Measurements from ENCODE around the gene VSTM2L.

VSTM2L gene

GRCh38 chr20:37878835-37879599 lies 23.9 kb upstream of the VSTM2L start:
- DNase-seq (ENCODE audit: low read depth in 2 of 2): no peak

DNA sequence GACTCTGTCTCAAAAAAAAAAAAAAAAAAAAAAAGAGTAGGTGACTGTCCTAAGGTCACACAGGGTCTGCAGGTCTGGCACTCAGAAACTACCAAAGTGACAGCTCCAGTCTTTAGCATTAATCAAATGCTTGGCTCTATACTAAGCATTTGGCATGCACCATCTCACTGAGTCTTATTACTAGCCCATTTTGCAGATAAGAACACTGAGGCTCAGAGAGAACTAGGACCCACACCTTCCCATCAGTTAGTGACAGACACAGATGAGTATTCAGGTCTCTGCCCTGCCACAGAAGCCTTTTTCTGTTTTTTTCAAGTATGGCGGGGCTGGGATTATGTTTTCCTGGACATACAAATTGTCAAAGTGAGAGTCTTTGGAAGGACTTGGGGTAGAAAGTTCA lies 23.1 kb upstream of the VSTM2L start:
- DNase-seq (ENCODE audit: low read depth in 2 of 2): no peak

DNA sequence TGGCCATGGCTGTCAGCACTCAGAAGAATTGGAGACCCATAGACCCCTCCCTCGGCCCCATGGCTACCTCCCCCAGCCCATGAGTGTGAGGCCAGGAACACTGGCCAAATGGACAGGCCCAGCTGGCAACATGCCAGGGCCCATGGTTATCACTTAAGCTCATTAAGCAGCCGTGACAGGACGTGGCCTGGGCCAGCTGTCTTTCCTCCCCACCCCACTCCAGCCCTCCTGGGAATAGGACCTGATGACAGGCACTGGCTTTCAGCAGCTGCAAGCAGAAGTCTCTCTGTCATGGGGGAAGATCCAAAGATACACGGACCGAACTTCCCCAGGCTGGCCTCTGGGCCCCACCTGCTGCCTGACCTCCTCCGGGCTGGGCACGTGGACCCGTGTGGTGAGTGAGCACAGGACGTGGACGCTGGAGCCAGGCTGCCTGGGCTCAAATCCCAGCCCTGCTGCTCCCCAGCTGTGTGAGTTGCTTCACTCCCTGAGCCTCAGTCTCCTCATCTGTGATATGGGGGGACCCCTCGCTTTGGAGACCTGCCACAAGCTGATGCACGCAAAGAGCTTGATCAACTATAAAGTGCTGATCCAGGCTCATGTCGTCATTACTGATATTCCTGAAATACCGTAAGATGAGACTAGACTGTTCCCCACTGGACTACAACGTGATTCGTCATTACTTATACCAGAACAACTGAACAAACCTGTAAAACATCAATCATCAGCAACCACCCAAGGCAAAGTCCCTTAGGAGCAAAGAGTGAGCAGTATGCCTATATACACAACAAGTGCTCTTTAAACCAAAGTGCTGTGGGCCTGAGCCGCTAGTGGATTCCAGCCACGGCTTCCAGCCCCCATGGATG lies 22.0 kb upstream of the VSTM2L start:
- DNase-seq (ENCODE audit: low read depth in 2 of 2): no peak

GRCh38 chr20:37881601-37882343 lies 21.2 kb upstream of the VSTM2L start:
- DNase-seq (ENCODE audit: low read depth in 2 of 2): no peak

DNA sequence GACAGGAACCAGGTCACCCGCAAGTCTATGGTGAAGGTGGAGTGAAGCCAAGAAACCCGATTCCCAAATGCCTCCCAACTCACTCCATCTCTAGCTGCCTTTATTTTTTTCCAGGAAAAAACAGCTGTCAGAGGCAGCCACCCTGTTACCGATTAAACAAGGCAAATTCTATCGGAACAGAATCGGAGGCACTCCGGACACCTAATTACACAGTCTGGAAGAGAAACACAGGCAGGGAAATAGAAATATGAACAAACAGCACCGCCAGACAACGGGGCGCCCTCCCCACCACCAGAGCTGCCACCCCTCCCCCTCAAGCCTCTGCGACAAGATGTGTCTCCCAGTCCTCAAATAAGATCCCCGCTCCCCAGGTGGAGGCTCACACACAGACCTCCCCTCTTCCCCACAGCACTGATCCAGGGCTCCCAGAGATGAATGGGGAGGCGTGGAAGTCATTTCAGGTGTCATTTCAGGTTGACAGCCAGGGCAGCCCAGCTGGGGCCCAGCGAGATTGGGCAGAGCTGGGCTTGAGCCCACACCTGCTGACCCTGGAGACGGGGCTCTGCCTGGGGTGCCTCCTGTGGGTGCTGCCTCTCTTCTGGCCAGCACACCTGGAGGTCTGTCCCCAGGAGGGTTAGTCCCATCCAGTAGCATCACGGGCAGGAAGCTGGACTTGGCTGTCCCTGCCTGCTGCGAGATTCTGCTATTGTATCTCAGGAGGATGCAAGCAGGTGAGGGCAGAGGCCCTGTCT lies 19.8 kb upstream of the VSTM2L start:
- no peak for DNase-seq (ENCODE audit: low read depth in 2 of 2)

GRCh38 chr20:37885042-37885441 lies 17.9 kb upstream of the VSTM2L start:
- no peak for DNase-seq (ENCODE audit: low read depth in 2 of 2)

DNA sequence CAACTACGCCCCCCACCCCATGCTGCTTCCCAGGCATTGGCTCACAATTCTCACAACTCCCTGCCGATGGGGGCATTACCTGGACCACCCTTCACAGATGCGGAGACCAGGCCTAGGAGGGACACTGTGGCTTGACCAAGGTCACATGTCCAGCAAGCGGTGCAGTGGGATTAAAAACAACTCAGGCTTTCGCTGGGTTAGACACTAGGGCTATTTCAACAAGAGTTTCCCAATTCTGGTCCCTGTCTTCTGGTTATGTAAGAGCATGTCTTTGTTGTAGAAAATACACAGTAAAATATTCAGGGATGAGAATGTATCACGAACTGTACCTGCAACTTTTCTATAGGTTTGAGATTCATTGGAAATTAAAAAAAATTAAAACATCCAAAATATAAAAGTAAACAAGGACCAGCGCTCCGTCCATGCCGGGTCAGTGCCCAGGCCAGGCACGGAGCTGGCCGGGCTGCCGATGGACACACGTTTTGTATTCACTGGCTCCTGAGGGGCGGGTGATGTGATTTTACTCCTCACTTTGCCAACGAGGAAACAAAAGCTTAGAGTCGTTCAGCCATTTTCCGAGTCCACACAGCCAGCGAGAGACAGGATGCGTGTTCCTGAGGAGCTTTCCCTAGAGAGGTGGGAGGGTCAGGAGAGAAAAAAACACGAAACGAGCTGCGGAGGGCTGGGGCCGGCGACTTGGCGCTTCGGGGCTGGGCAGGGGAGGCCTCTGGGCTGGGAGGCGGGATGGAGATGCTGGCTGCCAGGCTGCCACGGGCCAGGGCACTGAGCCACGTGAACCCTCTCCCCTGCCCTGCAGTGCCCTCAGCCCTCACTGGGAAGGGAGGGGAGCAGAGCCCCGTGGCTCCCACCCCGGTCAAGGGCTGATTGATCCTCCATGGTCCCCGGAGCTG lies 17.1 kb upstream of the VSTM2L start:
- no peak for DNase-seq (ENCODE audit: low read depth in 2 of 2)

- no peak for DNase-seq (ENCODE audit: low read depth in 2 of 2)
These were observed 16.1 kb upstream of the VSTM2L start for GRCh38 chr20:37886851-37887297.

- DNase-seq (ENCODE audit: low read depth in 2 of 2): no peak
These were observed 14.3 kb upstream of the VSTM2L start for GRCh38 chr20:37888641-37889040.

DNA sequence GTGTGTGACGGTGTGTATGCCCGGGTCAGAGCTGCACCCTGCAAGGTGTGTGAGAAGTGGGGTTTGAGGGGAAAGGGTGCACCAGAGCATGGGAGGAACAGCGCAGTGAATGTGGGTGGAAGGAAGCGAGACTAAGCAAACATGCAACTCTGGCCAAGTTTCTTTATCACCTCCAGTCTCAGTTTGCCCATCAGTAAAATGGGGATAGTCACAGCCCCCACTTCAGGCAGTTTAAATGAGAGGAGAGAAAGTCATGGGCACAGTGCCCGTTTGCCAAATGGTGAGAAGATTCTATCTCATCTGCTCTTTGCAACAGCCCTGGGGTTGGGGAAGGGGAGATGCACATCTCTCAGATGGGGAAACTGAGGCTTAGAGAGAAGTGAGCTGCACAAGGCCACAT lies 12.8 kb upstream of the VSTM2L start:
- no peak for DNase-seq (ENCODE audit: low read depth in 2 of 2)

GRCh38 chr20:37890643-37891042 lies 12.3 kb upstream of the VSTM2L start:
- DNase-seq (ENCODE audit: low read depth in 2 of 2): no peak

DNA sequence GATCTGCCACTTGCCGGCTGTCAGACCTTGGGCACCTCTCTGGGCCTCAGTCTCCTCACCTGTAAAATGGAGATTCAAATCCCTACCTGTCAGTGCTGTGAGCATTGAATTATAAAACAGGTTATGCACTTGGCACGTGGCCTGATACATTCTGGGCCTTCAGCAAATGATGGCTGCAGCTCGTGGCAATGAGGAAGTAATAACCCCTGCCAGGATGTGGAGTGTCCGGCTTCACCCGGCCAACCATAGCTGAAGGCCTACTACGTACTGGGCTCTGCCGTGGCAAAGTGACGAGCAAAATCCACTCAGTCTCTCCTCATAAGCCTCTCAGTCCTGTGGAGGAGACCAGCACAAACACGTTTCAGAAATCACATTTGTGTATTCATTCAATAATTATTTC lies 10.9 kb upstream of the VSTM2L start:
- DNase-seq (ENCODE audit: low read depth in 2 of 2): no peak

- DNase-seq (ENCODE audit: low read depth in 2 of 2): no peak
These were observed 9.2 kb upstream of the VSTM2L start for GRCh38 chr20:37893566-37894241.

DNA sequence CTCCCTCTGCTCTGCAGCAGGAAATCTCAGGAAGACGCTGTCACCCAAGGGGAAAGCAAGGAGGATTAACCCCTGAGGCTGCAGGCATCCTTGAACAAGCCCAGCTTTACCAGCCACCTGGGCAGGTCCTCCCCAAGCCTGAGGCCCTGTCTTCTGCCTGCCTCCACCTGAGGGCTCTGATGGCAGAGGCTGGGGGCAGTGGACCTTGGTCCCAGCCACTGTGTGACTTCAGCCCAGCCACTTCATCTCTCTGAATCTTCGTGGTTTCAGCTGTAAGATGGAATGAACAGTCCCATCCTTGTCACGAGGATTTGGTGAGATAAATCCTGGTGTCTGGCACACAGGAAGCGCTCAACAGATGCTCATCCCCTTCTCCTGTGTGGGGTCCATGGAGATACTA lies 8.5 kb upstream of the VSTM2L start:
- DNase-seq (ENCODE audit: low read depth in 2 of 2): no peak

DNA sequence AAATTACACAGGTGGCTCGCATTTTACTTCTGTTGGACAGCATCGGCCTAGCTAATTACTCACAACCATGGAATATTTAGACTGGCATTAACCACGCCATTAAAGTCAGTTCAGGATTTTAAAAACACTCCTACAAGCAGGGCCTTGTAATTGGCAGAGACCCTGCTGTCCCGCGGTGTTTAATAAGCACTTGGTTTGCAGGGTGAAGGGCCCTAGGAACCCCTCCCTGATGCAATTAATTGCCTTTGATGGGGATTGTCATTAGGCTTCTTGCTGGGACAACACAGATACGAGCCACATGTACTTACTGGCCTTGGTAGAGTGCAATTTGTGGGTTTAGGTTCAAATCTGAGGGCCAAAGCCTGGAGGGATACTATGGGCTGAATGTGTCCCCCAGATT lies 7.8 kb upstream of the VSTM2L start:
- no peak for DNase-seq (ENCODE audit: low read depth in 2 of 2)

DNA sequence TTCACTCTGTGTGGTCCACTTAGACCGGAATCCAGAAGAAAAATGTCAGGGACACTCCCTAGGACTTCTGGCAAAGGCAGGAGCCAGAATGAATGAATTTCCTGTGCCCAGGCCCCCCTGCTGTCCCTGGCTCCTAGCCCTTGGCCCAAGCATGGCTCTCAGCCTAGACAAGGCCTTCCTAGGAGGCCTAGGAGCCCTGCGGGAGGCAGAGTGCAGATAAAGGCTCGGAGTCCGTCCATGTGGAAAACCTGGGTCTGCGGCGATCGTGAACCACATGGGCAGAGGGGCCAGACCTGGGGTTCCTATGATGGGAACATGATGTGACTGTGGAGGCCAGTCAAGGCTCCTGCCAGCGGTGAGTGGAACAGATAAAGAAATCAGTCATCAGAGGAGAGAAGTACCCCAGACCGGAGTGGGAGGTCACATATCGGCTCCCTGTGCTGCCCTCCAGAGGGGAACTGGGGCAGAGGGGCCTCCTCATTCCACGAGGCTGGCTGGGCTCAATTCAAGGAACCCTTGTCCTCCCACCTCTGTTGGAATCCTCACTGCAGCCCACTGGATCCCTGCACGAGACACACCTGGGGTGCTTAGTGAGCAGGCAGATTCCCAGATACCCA lies 5.9 kb upstream of the VSTM2L start:
- no peak for DNase-seq (ENCODE audit: low read depth in 2 of 2)

DNA sequence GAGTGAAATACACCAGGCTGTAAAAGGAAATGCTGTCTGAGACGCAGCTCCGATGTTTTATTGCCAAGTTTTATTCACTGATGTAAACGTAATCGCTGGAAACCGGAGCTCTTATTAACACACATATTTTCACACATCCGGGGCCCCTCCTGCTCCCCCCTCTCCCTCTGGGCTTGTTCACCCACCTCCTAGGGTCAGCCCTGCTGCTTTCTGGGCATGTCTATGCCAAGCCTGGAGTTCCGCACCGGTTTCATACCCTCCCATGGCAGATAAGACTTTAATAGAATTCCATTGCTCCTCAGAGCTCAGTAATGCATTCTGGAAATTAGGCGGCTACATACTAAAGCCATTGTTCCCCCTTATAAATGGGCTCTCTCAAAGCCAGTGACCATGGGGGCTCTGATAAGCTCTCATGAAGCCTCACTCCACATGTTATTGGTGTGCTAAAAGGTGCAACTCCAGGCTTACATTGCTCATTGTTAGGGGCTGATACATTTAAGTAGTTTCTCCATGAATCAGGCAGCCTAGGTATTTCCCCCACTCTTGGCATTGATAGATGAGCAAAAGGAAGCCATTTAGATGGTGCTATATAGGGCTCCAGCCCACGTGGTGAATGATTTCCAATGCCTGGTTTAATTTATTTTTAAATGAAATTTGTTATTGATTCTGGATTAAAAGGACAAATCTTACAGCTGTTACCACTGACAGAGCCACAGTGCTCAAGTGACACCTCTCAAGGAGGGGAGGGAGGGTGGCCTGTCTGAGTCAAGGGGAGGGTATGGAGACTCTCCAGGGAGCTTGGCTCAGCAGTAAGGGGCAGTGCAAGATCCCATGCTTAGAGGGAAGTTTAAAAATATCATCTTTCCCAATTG lies 4.5 kb upstream of the VSTM2L start:
- DNase-seq (ENCODE audit: low read depth in 2 of 2): no peak
